Measurements from ENCODE around the gene PPP1R3E.
"Not testable (repeated sequence)": the region's sequence is repeated elsewhere in the genome, so short reads cannot be mapped to it uniquely, and the experiment has no call there.

The PPP1R3E gene

DNA sequence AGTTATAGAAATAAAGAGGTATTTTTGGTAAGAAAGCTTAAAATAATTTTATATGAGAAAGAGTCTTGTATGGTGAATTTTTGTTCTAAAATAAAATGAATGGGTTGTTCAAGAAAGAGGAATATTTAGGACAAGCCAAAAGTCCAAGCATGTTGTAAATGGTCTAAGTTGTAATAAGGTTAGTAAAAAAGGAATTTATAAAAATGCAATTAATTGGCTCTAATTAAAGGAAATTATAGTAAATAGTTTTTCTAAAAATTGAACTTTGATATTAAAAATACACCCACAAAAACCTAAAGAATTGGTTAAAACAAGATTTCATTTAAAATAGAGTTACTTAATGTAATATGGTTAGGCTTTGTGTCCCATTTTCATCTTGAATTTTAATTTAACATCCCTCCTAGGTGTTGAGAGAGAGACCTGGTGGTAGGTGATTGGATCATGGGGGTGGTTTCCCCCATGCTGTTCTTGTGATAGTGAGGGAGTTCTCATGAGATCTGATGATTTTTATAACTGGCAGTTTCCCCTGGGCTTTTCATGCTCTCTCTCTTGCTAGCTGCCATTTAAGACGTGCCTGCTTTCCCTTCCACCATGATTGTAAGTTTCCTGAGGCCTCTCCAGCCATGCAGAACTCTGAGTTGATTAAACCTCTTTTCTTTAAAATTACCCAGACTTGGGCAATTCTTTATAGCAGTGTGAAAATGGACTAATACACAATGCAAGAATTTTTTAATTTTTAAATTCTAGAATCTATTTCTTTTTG is 37.0 kb upstream of the PPP1R3E start:
- no peaks in the 10 kb centered on the region; the same call in 1 of the 2 replicates for H3K27me3 ChIP-seq (ENCODE audit: control insufficient read depth, insufficient read depth, low read length)
- no peak overlapping the region for H3K27ac ChIP-seq (ENCODE audit: low read depth, low read length)
- H3K9ac ChIP-seq (ENCODE audit: low read depth, low read length) = no peak overlapping the region
- H3K4me3 ChIP-seq (ENCODE audit: low read depth, low read length) = no peak overlapping the region
- H3K4me1 ChIP-seq (ENCODE audit: control insufficient read depth, insufficient read depth, low read length) = no peaks in the 10 kb centered on the region
- H3K36me3 ChIP-seq (ENCODE audit: control insufficient read depth, insufficient read depth, low read length) = no peaks in the 10 kb centered on the region
- H3K9me3 ChIP-seq (ENCODE audit: control insufficient read depth, insufficient read depth, low read length) = peaks cover 27% of the 10 kb centered on the region

- Histone ChIP-seq H3K27me3 (ENCODE audit: control insufficient read depth, insufficient read depth, low read length) (no peaks in the 10 kb centered on the region; the same call in 1 of the 2 replicates), H3K27ac (ENCODE audit: low read depth, low read length) (no peak overlapping the region), H3K9ac (ENCODE audit: low read depth, low read length) (no peak overlapping the region), H3K4me1 (ENCODE audit: control insufficient read depth, insufficient read depth, low read length) (no peaks in the 10 kb centered on the region), H3K36me3 (ENCODE audit: control insufficient read depth, insufficient read depth, low read length) (no peaks in the 10 kb centered on the region), H3K4me3 (ENCODE audit: low read depth, low read length) (no peak overlapping the region), H3K9me3 (ENCODE audit: control insufficient read depth, insufficient read depth, low read length) (peaks cover 19% of the 10 kb centered on the region; the same call in 1 of the 2 replicates)
Measured at GRCh38 chr14:23335623-23336022, 33.0 kb upstream of the PPP1R3E start.

DNA sequence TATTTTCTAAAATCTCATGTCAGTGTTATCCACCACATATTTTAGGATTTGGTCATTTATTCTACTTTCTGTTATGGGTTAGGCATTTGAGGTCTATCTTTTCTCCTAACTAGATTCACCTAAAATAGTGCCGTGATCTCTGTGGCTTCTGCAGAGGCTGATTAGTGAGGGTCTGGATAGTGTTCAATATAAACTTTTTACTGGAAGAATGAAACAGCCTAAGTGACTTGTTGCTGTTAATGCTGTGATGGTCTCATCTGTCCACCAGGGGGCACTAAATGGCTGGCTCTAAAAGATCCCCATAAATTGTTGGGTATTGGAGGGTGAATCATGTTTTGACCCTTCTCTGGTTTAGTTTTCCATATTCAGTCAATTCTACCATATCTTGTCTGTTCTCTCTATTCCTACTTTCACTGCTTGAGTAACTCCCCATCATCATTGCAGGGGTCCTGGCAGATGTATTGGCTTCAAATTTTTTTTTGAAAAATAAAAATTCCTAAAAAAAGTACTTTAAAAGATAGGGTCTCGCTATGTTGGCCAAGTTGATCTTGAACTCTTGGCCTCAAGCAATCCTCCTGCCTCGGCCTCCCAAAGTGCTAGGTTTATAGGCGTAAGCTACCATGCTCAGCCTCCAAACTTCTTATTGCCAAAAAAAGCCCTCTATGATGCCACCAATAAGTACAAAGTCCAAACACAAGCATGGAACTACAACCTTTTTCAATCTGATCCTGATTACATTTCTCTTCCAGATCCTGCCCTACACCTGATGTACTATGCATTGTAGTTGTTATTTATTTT is 25.5 kb upstream of the PPP1R3E start:
- no peaks in the 10 kb centered on the region for H3K27me3 ChIP-seq (ENCODE audit: control insufficient read depth, insufficient read depth, low read length)
- 0 out of 2 replicates have a peak, but pooled peaks cover under 1% of the 10 kb centered on the region for H3K4me1 ChIP-seq (ENCODE audit: control insufficient read depth, insufficient read depth, low read length)
- H3K9me3 ChIP-seq (ENCODE audit: control insufficient read depth, insufficient read depth, low read length) = no peaks in the 10 kb centered on the region
- H3K27ac ChIP-seq (ENCODE audit: low read depth, low read length) = no peak overlapping the region
- peaks cover 24% of the 10 kb centered on the region for H3K36me3 ChIP-seq (ENCODE audit: control insufficient read depth, insufficient read depth, low read length)
- no peak overlapping the region for H3K4me3 ChIP-seq (ENCODE audit: low read depth, low read length)
- no peak overlapping the region for H3K9ac ChIP-seq (ENCODE audit: low read depth, low read length)

- Histone ChIP-seq H3K9me3 (ENCODE audit: control insufficient read depth, insufficient read depth, low read length) (no peaks in the 10 kb centered on the region), H3K36me3 (ENCODE audit: control insufficient read depth, insufficient read depth, low read length) (peaks cover 29% of the 10 kb centered on the region), H3K9ac (ENCODE audit: low read depth, low read length) (no peak overlapping the region), H3K4me1 (ENCODE audit: control insufficient read depth, insufficient read depth, low read length) (0 out of 2 replicates have a peak, but pooled peaks cover 9% of the 10 kb centered on the region), H3K27me3 (ENCODE audit: control insufficient read depth, insufficient read depth, low read length) (no peaks in the 10 kb centered on the region), H3K4me3 (ENCODE audit: low read depth, low read length) (no peak overlapping the region), H3K27ac (ENCODE audit: low read depth, low read length) (no peak overlapping the region)
Measured at GRCh38 chr14:23326491-23327332, 24.1 kb upstream of the PPP1R3E start.

DNA sequence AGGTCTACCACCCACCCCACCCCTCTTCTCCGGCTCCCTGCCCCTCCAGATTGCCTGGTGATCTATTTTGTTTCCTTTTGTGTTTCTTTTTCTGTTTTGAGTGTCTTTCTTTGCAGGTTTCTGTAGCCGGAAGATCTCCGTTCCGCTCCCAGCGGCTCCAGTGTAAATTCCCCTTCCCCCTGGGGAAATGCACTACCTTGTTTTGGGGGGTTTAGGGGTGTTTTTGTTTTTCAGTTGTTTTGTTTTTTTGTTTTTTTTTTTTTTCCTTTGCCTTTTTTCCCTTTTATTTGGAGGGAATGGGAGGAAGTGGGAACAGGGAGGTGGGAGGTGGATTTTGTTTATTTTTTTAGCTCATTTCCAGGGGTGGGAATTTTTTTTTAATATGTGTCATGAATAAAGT is 23.1 kb upstream of the PPP1R3E start:
- not testable (repeated sequence) for H3K4me1 ChIP-seq (ENCODE audit: control insufficient read depth, insufficient read depth, low read length); H3K9me3 ChIP-seq (ENCODE audit: control insufficient read depth, insufficient read depth, low read length); H3K9ac ChIP-seq (ENCODE audit: low read depth, low read length); H3K27ac ChIP-seq (ENCODE audit: low read depth, low read length); H3K27me3 ChIP-seq (ENCODE audit: control insufficient read depth, insufficient read depth, low read length); H3K4me3 ChIP-seq (ENCODE audit: low read depth, low read length)
- H3K36me3 ChIP-seq (ENCODE audit: control insufficient read depth, insufficient read depth, low read length) = peaks cover 29% of the 10 kb centered on the region

GRCh38 chr14:23324993-23325392 is 22.3 kb upstream of the PPP1R3E start:
- Histone ChIP-seq H3K4me3 (ENCODE audit: low read depth, low read length) (no peak overlapping the region), H3K27me3 (ENCODE audit: control insufficient read depth, insufficient read depth, low read length) (no peaks in the 10 kb centered on the region), H3K9me3 (ENCODE audit: control insufficient read depth, insufficient read depth, low read length) (no peaks in the 10 kb centered on the region), H3K27ac (ENCODE audit: low read depth, low read length) (no peak overlapping the region), H3K9ac (ENCODE audit: low read depth, low read length) (no peak overlapping the region), H3K4me1 (ENCODE audit: control insufficient read depth, insufficient read depth, low read length) (peaks cover 15% of the 10 kb centered on the region; the same call in 1 of the 2 replicates), H3K36me3 (ENCODE audit: control insufficient read depth, insufficient read depth, low read length) (peaks cover 29% of the 10 kb centered on the region)

DNA sequence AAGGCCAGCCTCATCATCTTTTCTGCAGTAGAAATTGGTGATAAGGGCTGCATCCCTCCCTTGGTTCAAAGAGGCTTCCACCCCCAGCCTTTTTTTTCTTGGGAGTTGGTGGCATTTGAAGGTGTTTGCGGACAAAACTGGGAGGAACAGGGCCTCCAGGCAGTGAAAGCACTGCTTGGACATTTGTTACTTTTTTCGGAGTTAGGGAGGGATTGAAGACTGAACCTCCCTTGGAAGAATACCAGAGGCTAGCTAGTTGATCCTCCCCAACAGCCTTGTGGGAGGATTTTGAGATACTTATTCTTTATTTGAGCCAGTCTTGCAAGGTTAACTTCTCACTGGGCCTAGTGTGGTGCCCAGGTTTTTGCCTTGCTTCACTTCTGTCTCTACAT is 21.8 kb upstream of the PPP1R3E start:
- Histone ChIP-seq H3K27ac (ENCODE audit: low read depth, low read length) (no peak overlapping the region), H3K4me1 (ENCODE audit: control insufficient read depth, insufficient read depth, low read length) (peaks cover 17% of the 10 kb centered on the region; the same call in 1 of the 2 replicates), H3K9ac (ENCODE audit: low read depth, low read length) (no peak overlapping the region), H3K36me3 (ENCODE audit: control insufficient read depth, insufficient read depth, low read length) (peaks cover 29% of the 10 kb centered on the region), H3K27me3 (ENCODE audit: control insufficient read depth, insufficient read depth, low read length) (no peaks in the 10 kb centered on the region), H3K4me3 (ENCODE audit: low read depth, low read length) (no peak overlapping the region), H3K9me3 (ENCODE audit: control insufficient read depth, insufficient read depth, low read length) (no peaks in the 10 kb centered on the region)

GRCh38 chr14:23323838-23324454 is 21.3 kb upstream of the PPP1R3E start:
- H3K9me3 ChIP-seq (ENCODE audit: control insufficient read depth, insufficient read depth, low read length) = no peaks in the 10 kb centered on the region
- H3K27me3 ChIP-seq (ENCODE audit: control insufficient read depth, insufficient read depth, low read length) = no peaks in the 10 kb centered on the region
- no peak overlapping the region for H3K4me3 ChIP-seq (ENCODE audit: low read depth, low read length)
- no peak overlapping the region for H3K27ac ChIP-seq (ENCODE audit: low read depth, low read length)
- H3K4me1 ChIP-seq (ENCODE audit: control insufficient read depth, insufficient read depth, low read length) = peaks cover 17% of the 10 kb centered on the region; the same call in 1 of the 2 replicates
- H3K36me3 ChIP-seq (ENCODE audit: control insufficient read depth, insufficient read depth, low read length) = peaks cover 29% of the 10 kb centered on the region
- no peak overlapping the region for H3K9ac ChIP-seq (ENCODE audit: low read depth, low read length)

- peaks cover 29% of the 10 kb centered on the region for H3K36me3 ChIP-seq (ENCODE audit: control insufficient read depth, insufficient read depth, low read length)
Measured at GRCh38 chr14:23322568-23323517, 20.2 kb upstream of the PPP1R3E start.

More at GRCh38 chr14:23322568-23323517, 20.2 kb upstream of the PPP1R3E start:
- peak overlapping the region; percentile 95 for H3K27ac ChIP-seq (ENCODE audit: low read depth, low read length)
- peaks cover 17% of the 10 kb centered on the region; the same call in 1 of the 2 replicates for H3K4me1 ChIP-seq (ENCODE audit: control insufficient read depth, insufficient read depth, low read length)
- H3K27me3 ChIP-seq (ENCODE audit: control insufficient read depth, insufficient read depth, low read length) = no peaks in the 10 kb centered on the region
- peak overlapping the region; percentile 94 for H3K9ac ChIP-seq (ENCODE audit: low read depth, low read length)
- no peaks in the 10 kb centered on the region for H3K9me3 ChIP-seq (ENCODE audit: control insufficient read depth, insufficient read depth, low read length)
- peak overlapping the region; percentile 98 for H3K4me3 ChIP-seq (ENCODE audit: low read depth, low read length)
